MM.1S (cell line): Measurements from ENCODE around the gene KLK14.

Source experiments
- DNase-seq: peaks from one replicate; pipeline ENCODE4 v3.0.0-alpha.2; 2015
- H2AFZ ChIP-seq: fragments of 300-600 bp; sonication (generic); 2 replicates; pipeline ENCODE4 v1.6.0; 2016; ENCODE audit warnings: antibody characterized with exemption, low read length
- H3F3A ChIP-seq: fragments of 300-600 bp; sonication (generic); 2 replicates; pipeline ENCODE4 v1.6.1; 2016; ENCODE audit warnings: mild to moderate bottlenecking, antibody characterized with exemption, low read length, moderate library complexity, mixed read lengths; ENCODE audit not compliant: insufficient read depth
- H3K27ac ChIP-seq: fragments of 300-600 bp; sonication (generic); 2 replicates; pipeline ENCODE4 v1.5.1; 2016; ENCODE audit warnings: mild to moderate bottlenecking, low read length
- H3K27me3 ChIP-seq: fragments of 300-600 bp; sonication (generic); replicated peaks from 2 replicates; pipeline ENCODE4 v1.6.0; 2016; ENCODE audit warnings: low read length; ENCODE audit not compliant: insufficient read depth
- H3K36me3 ChIP-seq: fragments of 300-600 bp; sonication (generic); replicated peaks from 2 replicates; pipeline ENCODE4 v1.6.1; 2016; ENCODE audit warnings: mild to moderate bottlenecking, low read length, mixed read lengths; ENCODE audit not compliant: insufficient read depth
- H3K4me1 ChIP-seq: fragments of 300-600 bp; sonication (generic); 2 replicates; pipeline ENCODE4 v1.6.1; 2016; ENCODE audit warnings: low read length, mixed read lengths
- H3K4me2 ChIP-seq: fragments of 300-600 bp; sonication (generic); 2 replicates; pipeline ENCODE4 v1.6.0; 2016; ENCODE audit warnings: low read depth, low read length
- H3K4me3 ChIP-seq: fragments of 300-600 bp; sonication (generic); 2 replicates; pipeline ENCODE4 v1.5.1; 2016; ENCODE audit warnings: low read length, mixed read lengths
- H3K79me2 ChIP-seq: fragments of 300-600 bp; sonication (generic); 2 replicates; pipeline ENCODE4 v1.6.1; 2016; ENCODE audit warnings: mixed run types, low read length, mixed read lengths
- H3K9ac ChIP-seq: fragments of 300-600 bp; sonication (generic); 2 replicates; pipeline ENCODE4 v1.6.1; 2016; ENCODE audit warnings: low read length, mixed read lengths
- H3K9me2 ChIP-seq: fragments of 300-600 bp; sonication (generic); replicated peaks from 2 replicates; pipeline ENCODE4 v1.6.1; 2016; ENCODE audit warnings: mild to moderate bottlenecking, low read length, mixed read lengths; ENCODE audit not compliant: insufficient read depth
- H3K9me3 ChIP-seq: fragments of 300-600 bp; sonication (generic); replicated peaks from 2 replicates; pipeline ENCODE4 v1.6.1; 2016; ENCODE audit warnings: mild to moderate bottlenecking, low read length, mixed read lengths; ENCODE audit not compliant: insufficient read depth
- H4K20me1 ChIP-seq: fragments of 300-600 bp; sonication (generic); 2 replicates; pipeline ENCODE4 v1.6.1; 2016; ENCODE audit warnings: mild to moderate bottlenecking, low read length, moderate library complexity, mixed read lengths; ENCODE audit not compliant: insufficient read depth
- CTCF ChIP-seq: fragments of 300-600 bp; sonication (generic); IDR thresholded peaks from 2 replicates; pipeline ENCODE4 v1.5.1; 2016; ENCODE audit warnings: antibody characterized with exemption, low read length, mixed read lengths
- EZH2 ChIP-seq: fragments of 300-600 bp; sonication (generic); optimal IDR thresholded peaks from 2 replicates; pipeline ENCODE3; 2017; ENCODE audit warnings: low read depth, mild to moderate bottlenecking, antibody characterized with exemption, low read length, mixed read lengths
- EZH2phosphoT487 ChIP-seq: fragments of 300-600 bp; sonication (generic); IDR thresholded peaks from 2 replicates; pipeline ENCODE4 v1.6.1; 2018; ENCODE audit warnings: antibody characterized with exemption, low read length

Gene KLK14

GRCh38 chr19:51065221-51065960 lies 17.3 kb downstream of the KLK14 start:
- H3K4me2 ChIP-seq: no peak overlapping the region

GRCh38 chr19:51064534-51065220 lies 18.0 kb downstream of the KLK14 start, which contains the start of gene KLK13:
Gene KLK13 (minus strand): TSS chr19:51065092. CDS start chr19:51065067, 25 bp downstream.
- no peaks in the 10 kb centered on the region for H3K79me2 ChIP-seq
- H3K4me3 ChIP-seq: no peak within 1 kb of the TSS
- H3K36me3 ChIP-seq: no peaks in the 10 kb centered on the region
- no peaks in the 10 kb centered on the region for H3K4me1 ChIP-seq
- H3K9me2 ChIP-seq: no peaks in the 10 kb centered on the region
- H2AFZ ChIP-seq: no peak within 1 kb of the TSS
- no peak within 1 kb of the TSS for H3K4me2 ChIP-seq
- peaks cover 24% of the 10 kb centered on the region; the same call in 1 of the 2 replicates for H3K27me3 ChIP-seq
- no peak within 1 kb of the TSS for H3K9ac ChIP-seq
- H3K27ac ChIP-seq: no peak within 1 kb of the TSS
- H3F3A ChIP-seq: no peaks in the 10 kb centered on the region
- H4K20me1 ChIP-seq: no peaks in the 10 kb centered on the region
- H3K9me3 ChIP-seq: no peaks in the 10 kb centered on the region
- DNase-seq: no peak
- TF ChIP-seq EZH2phosphoT487: no peak
- no peak for TF ChIP-seq CTCF
- TF ChIP-seq EZH2: no peak

More at GRCh38 chr19:51065221-51065960, 17.3 kb downstream of the KLK14 start:
- Histone ChIP-seq H3K4me1 (no peaks in the 10 kb centered on the region), H3K4me3 (no peak overlapping the region), H3K9ac (no peak overlapping the region), H2AFZ (no peak overlapping the region), H3K27me3 (peaks cover 24% of the 10 kb centered on the region; the same call in 1 of the 2 replicates), H3F3A (no peaks in the 10 kb centered on the region), H3K9me2 (no peaks in the 10 kb centered on the region), H3K36me3 (no peaks in the 10 kb centered on the region), H3K9me3 (no peaks in the 10 kb centered on the region), H3K79me2 (no peaks in the 10 kb centered on the region), H4K20me1 (no peaks in the 10 kb centered on the region), H3K27ac (no peak overlapping the region)
- TF ChIP-seq CTCF: no peak
- no peak for TF ChIP-seq EZH2phosphoT487
- TF ChIP-seq EZH2: no peak
- no peak for DNase-seq

GRCh38 chr19:51063664-51064063 lies 19.0 kb downstream of the KLK14 start:
- no peaks in the 10 kb centered on the region for H3F3A ChIP-seq
- no peaks in the 10 kb centered on the region for H3K36me3 ChIP-seq
- H3K4me1 ChIP-seq: no peaks in the 10 kb centered on the region
- no peak for TF ChIP-seq CTCF
- TF ChIP-seq EZH2: no peak
- no peak for TF ChIP-seq EZH2phosphoT487
- no peaks in the 10 kb centered on the region for H3K9me3 ChIP-seq
- DNase-seq: no peak
- H3K4me2 ChIP-seq: no peak overlapping the region
- H3K27ac ChIP-seq: no peak overlapping the region
- H4K20me1 ChIP-seq: no peaks in the 10 kb centered on the region
- H3K4me3 ChIP-seq: no peak overlapping the region
- H3K9ac ChIP-seq: no peak overlapping the region
- no peak overlapping the region for H2AFZ ChIP-seq
- H3K79me2 ChIP-seq: no peaks in the 10 kb centered on the region
- no peaks in the 10 kb centered on the region for H3K9me2 ChIP-seq
- H3K27me3 ChIP-seq: peaks cover 21% of the 10 kb centered on the region
